GM18873 (cell line): Measurements from ENCODE around the gene NFIA.

Experiments used
- ATAC-seq: cut with Tn5 transposase; IDR thresholded peaks from one replicate; pipeline ENCODE4 v1.9.1; 2021; ENCODE audit warnings: mild to moderate bottlenecking, moderate library complexity, moderate number of reproducible peaks; ENCODE audit not compliant: unreplicated experiment, low FRiP score

The NFIA gene

GRCh38 chr1:61083013-61083806 is 849 bp downstream of the NFIA start:
- no peak for ATAC-seq

- ATAC-seq = no peak
Measured at GRCh38 chr1:61083807-61084440, 1.6 kb downstream of the NFIA start.

- ATAC-seq = no peak
Measured at GRCh38 chr1:61084491-61085031, 2.2 kb downstream of the NFIA start.

GRCh38 chr1:61085206-61085982 is 3.0 kb downstream of the NFIA start:
- no peak for ATAC-seq

DNA sequence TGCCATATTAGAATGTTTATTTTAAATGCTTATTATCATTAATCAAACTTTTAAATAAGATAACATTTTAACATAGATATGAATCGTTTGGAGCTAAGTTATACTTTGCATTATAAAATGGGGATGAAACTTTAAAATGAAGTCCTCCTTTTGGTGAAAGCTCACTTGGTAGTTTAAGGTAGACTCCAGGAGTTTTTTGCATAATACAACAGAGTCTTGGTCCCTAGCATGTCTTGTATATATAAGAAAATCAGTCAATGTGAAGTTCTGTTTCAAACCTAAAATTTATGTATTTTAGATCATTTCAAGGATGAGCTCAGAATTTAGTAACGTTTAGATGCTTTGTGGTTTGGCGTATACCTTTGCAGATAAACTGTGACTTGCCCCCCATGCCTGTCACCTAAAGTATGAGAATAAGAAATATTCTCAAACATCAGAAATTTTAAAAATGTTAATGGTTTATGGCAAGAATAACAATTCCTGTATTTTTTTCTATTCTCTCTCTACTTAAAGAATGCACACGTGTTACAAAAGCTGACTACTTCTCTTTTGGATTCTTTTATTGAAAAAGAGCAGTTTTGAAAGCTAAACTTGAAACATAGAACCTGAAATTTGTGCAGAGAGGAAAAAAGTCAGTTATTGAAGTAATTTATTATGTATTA is 3.8 kb downstream of the NFIA start:
- no peak for ATAC-seq

DNA sequence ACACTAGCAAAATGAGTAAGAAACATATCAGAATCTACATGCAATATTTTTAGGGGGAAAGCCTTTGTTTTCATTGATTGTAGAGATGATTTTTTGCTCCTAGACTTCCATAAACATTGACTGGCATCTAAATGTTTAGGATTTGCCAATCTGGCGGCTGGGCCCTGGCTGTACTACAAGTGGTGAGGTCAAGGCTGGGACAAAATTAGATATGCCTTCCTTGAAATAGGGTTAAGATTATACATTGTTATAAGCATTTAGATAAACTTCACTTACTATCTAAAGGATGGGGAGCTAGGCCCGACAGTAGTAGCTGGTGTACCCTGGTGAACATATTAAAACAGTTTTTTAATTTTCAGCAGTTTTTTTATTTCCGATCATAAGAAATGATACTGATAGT is 5.2 kb downstream of the NFIA start:
- ATAC-seq = no peak

- ATAC-seq = no peak
Measured at GRCh38 chr1:61088163-61088974, 6.0 kb downstream of the NFIA start.

- ATAC-seq = no peak
Measured at GRCh38 chr1:61089338-61089737, 7.0 kb downstream of the NFIA start.

- ATAC-seq = no peak
Measured at GRCh38 chr1:61089741-61090140, 7.4 kb downstream of the NFIA start.

DNA sequence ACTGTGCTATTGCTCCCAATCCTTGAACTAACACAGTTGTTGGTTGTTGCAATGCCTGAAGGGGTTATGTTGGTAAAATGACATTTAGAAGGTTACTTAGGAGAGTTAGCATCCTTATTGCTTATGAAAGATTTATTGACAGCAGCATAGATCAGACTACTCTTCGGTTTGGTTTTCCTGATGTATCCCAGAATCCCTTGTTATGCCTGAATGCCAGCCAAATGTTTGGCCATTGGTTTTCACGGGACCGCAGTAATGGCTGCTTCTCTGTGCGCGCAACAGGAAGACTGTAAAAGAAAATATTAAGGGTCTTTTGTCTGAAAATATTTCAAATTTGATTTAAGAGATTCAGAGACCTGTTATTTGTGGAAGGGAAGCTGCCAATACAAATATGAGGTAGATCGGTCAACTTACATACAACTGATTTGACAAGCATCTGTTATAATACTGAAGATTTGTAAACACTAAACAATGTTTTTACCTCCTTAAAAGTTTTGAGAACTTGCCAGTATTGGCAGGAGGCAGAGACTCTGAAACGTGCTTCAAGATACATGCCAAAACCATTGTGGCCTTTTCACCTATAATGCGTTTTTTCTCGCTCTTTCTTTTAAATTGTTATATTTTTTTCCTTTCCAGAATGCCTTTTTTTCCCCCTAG is 8.3 kb downstream of the NFIA start:
- ATAC-seq = no peak

- no peak for ATAC-seq
Measured at GRCh38 chr1:61091455-61091854, 9.1 kb downstream of the NFIA start.

- ATAC-seq = no peak
Measured at GRCh38 chr1:61092642-61093041, 10.3 kb downstream of the NFIA start.

DNA sequence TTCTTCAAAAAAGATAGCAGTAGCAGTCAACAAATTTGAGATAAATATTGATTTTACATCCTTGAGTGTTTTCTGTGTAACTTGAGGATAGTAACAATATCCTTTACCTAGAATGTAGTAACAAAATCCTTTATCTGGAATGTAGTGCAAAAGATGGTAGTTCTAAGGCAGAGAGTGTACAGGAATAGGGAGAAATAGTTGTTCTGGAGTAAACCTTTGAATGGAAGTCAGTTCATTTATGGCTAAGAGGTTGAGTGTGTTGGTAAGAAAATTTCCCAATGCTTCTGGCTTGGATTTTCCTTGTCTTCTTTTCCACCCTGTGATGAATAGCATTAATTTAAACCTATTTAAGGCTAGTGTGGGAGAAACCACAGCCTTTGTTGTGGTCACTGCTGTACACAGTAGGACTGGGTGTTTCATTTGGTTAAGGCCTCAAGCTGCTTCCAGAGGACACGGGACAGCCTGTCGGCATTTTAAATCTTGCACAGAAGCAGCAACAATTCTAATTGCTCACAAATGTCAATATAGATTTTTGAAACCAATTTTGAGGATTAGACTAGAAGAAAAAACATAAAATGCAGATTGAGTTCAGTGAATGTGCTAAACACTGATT is 11.3 kb downstream of the NFIA start:
- ATAC-seq = no peak

DNA sequence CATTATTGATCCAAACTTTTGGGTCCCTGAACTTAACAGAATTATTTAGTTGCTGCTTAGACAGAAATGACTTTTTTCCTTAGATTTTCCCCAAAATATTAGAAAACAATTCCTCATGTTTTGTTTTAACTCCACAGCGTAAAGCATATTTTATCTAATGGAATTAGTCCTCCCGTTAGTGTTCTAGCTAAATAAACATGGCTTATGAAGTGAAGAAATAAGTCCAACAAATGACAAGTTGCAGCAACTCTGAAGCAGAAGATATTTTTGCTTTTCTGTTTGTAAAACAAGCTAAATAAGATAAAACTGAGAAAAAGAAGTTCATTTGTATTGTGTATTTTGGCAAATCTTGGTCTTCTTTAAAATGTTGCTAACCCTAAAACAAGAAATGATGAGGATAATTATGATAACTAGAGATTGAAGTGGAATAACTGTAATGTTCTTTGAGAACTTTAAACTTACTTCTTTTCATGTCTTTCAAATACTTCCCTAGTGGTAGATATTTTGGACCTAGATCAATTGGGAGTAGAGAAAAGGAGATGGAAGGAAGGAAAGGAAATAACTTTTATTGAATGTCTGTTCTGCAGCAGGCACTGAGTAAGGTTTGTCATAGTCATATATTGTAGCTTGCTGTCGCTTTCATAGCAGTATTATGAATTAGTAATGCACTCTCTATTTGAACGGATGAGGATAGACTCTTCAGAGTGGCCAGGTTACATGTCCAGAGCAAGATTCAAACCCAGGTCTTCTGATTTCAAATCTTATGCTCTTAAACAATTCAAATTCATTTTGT is 12.5 kb downstream of the NFIA start:
- no peak for ATAC-seq

- no peak for ATAC-seq
Measured at GRCh38 chr1:61095470-61095812, 13.1 kb downstream of the NFIA start.

DNA sequence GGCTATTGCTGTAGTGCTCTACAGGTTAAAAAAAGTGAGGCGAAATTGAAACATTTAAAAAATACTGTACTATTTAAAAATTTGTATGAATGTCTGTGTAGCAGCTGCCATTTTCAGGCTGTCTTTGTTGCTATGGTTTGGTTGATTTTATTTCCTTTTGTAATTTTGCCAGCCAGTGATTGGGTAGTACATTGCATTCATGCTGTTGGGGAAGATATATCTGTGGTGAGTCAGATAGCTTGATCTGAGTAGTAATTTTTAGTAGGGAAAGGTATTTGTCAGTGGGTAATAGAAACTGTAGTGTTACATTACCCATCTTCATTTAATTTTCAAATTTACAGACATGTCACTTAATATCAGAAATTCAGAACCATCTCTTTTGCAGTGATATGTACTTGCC is 15.0 kb downstream of the NFIA start:
- ATAC-seq = no peak

- ATAC-seq = no peak
Measured at GRCh38 chr1:61097722-61098121, 15.4 kb downstream of the NFIA start.

DNA sequence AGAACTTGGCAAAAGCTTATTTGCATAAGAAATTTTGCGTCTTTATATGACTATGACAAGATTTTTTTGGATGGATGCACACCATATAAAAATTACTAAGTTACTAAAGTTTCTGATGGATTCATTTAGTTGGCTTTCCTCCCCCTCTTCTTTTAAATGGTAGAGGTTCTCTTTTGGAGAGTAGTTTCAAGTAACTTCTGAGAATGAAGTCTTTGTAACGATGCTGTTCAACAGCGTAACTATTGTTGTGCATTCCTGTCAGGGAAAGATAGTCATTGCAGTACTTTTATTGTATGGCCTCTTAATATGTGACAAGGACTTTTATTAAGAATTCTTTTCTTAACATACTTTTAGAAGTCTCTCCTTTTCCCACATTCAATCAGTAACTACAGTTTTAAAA is 16.0 kb downstream of the NFIA start:
- no peak for ATAC-seq
